GM19467 (cell line): ENCODE data around the gene TDRD6.
"Not testable (repeated sequence)": the region's sequence is repeated elsewhere in the genome, so short reads cannot be mapped to it uniquely, and the experiment has no call there.

ENCODE experiments used
- ATAC-seq: cut with Tn5 transposase; IDR thresholded peaks from one replicate; pipeline ENCODE4 v1.9.1; 2021; ENCODE audit warnings: mild to moderate bottlenecking, moderate library complexity; ENCODE audit not compliant: unreplicated experiment

TDRD6 gene

GRCh38 chr6:46743425-46744158 lies 55.9 kb downstream of the TDRD6 start:
- ATAC-seq: no peak

GRCh38 chr6:46744159-46744725 lies 56.6 kb downstream of the TDRD6 start:
- ATAC-seq: not testable (repeated sequence)

- ATAC-seq: no peak
Observed at GRCh38 chr6:46745973-46746372, 58.3 kb downstream of the TDRD6 start.

GRCh38 chr6:46746696-46747095 lies 59.0 kb downstream of the TDRD6 start, which contains the start of gene ANKRD66:
TSS of gene ANKRD66 (plus strand) at chr6:46746933. CDS start at chr6:46751949, 5,016 bp downstream.
- no peak for ATAC-seq

GRCh38 chr6:46748940-46749503 lies 61.3 kb downstream of the TDRD6 start:
- no peak for ATAC-seq

- no peak for ATAC-seq
Observed at GRCh38 chr6:46749731-46750130, 62.0 kb downstream of the TDRD6 start.

- ATAC-seq: no peak
Observed at GRCh38 chr6:46751658-46752057, 64.0 kb downstream of the TDRD6 start.
